ENCODE results near the gene SMIM20. TPM values are rescaled to one million over a fixed set of nuclear protein-coding genes. Genes with fewer than 3 reads are reported as not detected.

The SMIM20 gene
- total RNA-seq, 2 experiments from 2014 or later: 22.9 to 23.5 TPM

DNA sequence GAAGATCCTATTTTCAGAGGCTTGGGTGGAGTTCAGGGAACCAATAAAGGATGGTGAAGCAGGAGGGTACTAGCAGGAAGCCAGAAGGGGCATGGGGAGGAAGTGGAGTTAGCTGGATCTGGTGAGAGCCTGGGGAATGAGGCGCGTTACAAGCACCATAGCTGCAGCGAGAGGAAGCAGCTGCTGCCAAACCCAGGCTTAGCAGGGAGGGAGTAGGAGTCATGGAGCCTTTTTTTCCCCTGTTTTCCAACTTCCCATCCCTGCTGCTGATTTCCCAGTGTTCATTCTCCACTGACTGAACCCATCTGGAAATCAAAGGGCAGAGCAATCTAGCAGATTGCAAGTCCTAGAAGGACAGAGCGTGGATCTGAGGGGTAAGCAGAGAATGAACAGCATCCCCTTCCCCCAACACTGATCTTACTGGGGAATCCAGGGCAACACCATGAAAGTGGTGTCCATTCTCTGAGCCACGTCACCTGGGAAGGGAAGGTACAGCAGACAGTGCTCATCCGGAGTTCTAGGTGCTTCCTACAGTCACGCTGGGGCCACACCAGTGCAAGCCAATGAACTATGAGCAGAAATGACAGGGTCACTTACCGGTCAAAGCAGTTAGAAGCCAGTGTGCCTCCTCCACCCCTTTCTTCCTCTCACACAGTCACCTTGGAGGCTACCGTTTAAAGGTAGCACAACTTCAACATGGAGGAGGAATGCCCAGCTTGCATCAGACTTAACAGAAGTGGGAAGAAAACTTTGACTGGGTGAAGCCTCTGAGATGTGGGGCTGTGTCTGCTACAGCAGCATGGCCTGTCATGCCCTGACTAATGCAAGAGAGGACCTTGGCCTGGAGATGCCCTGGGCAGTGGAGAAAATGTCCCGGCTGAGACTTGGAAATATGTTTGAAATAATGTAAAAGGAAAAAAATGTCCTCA, 36.7 kb downstream of the SMIM20 start:
- Mint-ChIP-seq H3K27ac (no peak overlapping the region), H3K4me3 (no peak overlapping the region), H3K9me3 (no peaks in the 10 kb centered on the region), H3K27me3 (peaks cover 46% of the 10 kb centered on the region), H3K36me3 (no peaks in the 10 kb centered on the region), H3K4me1 (peaks cover 13% of the 10 kb centered on the region)
- no peak for DNase-seq

GRCh38 chr4:25951390-25951952, 37.5 kb downstream of the SMIM20 start:
- Mint-ChIP-seq H3K36me3 (no peaks in the 10 kb centered on the region), H3K27me3 (peaks cover 46% of the 10 kb centered on the region), H3K4me1 (peaks cover 13% of the 10 kb centered on the region), H3K27ac (no peak overlapping the region), H3K4me3 (no peak overlapping the region), H3K9me3 (no peaks in the 10 kb centered on the region)
- DNase-seq: no peak

DNA sequence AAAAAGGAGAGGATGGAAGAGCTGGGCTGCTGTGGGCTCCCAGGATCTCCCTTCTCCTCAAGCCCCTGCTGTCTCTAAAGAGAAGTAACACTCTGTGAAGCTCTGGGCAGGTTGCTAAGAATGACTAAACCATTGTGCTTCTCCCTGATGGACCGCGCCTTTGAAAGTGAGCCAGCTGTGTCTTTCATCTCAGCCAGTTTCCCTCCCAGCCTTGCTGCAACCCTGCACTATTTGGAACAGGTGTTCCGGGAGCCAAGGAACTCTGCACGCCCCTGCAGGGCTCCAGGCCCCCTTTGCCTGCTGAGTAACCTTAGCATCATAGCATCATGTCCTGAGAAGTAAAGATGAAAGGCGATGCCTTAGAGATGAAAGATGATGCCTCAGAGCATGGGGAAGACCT, 39.7 kb downstream of the SMIM20 start:
- H3K36me3 Mint-ChIP-seq: no peaks in the 10 kb centered on the region
- H3K4me1 Mint-ChIP-seq: peaks cover 13% of the 10 kb centered on the region
- H3K27me3 Mint-ChIP-seq: peaks cover 31% of the 10 kb centered on the region
- H3K27ac Mint-ChIP-seq: no peak overlapping the region
- no peaks in the 10 kb centered on the region for H3K9me3 Mint-ChIP-seq
- no peak overlapping the region for H3K4me3 Mint-ChIP-seq
- no peak for DNase-seq

DNA sequence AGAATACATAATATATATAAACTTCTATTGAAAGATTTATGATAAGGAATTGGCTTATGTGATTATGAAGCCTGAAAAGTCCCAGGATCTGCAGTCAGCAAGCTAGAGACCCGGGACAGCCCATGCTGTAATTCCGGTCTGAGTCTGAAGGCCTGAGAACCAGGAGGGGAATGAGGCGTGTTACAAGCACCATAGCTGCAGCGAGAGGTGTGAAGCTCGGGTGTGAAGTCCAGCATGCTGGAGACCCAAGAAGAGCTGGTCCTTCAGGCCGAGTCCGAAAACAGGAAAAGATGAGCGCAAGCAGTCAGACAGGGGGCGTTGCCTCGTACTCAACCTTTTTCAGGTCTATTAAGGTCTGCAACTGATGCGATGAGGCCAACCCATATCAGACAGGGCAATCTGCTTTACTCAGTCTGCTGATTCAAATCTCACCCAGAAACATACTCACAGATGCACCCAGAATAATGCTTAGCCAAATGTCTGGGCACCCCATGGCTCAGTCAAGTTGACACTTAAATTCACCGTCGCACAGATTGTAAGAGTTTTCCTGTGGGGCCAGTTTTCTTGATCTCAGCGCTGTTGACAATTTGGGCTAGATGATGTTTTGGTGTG, 40.4 kb downstream of the SMIM20 start:
- no peak for DNase-seq
- no peak overlapping the region for H3K27ac Mint-ChIP-seq
- no peak overlapping the region for H3K4me3 Mint-ChIP-seq

DNA sequence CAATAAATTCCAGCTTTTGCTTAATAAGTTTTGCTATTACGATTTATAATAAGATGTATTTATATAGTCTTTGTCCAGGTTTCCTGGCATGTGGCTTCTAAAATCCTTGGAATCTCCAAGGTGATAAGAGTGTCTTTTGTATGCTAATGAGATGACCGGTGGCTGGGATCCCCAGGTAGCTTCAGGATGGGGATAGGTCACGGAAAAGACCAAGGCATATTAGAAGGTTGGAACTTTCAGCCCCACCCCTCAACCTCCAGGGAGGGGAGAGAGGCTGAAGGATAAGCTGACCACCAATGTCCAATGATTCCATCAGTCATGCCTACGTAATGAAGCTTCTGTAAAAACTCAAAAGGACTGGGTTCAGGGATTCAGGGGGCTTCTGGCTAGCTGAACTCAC, 41.7 kb downstream of the SMIM20 start:
- H3K4me3 Mint-ChIP-seq: no peak overlapping the region
- no peaks in the 10 kb centered on the region for H3K9me3 Mint-ChIP-seq
- no peaks in the 10 kb centered on the region for H3K36me3 Mint-ChIP-seq
- H3K27me3 Mint-ChIP-seq: peaks cover 20% of the 10 kb centered on the region
- H3K27ac Mint-ChIP-seq: no peak overlapping the region
- no peak for DNase-seq
- peaks cover 13% of the 10 kb centered on the region for H3K4me1 Mint-ChIP-seq

More for the DNA sequence above, 40.4 kb downstream of the SMIM20 start:
- Mint-ChIP-seq H3K9me3 (no peaks in the 10 kb centered on the region), H3K4me1 (peaks cover 13% of the 10 kb centered on the region), H3K27me3 (peaks cover 26% of the 10 kb centered on the region), H3K36me3 (no peaks in the 10 kb centered on the region)

GRCh38 chr4:25956260-25956659, 42.2 kb downstream of the SMIM20 start:
- Mint-ChIP-seq H3K36me3 (no peaks in the 10 kb centered on the region), H3K4me1 (peaks cover 9% of the 10 kb centered on the region), H3K4me3 (no peak overlapping the region), H3K27me3 (peaks cover 14% of the 10 kb centered on the region), H3K9me3 (no peaks in the 10 kb centered on the region), H3K27ac (no peak overlapping the region)
- no peak for DNase-seq

DNA sequence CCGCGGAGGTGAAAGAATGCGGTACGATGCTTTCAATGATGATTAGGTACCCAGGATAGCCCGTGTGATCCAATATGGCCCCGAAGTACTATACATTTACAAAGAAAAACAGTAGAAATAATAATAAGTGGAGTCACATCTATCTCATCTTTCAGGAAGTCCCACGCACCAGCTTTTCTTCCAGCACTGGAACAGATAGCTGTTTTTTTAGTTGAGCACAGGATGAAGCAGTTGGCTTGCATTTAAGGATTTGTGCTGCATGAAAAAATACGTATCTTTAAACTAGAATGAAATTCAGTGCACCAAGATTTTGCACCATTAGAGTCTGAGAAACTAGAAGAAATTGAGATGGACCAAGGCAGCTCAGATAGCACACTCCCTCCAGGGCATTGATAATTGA, 44.1 kb downstream of the SMIM20 start:
- no peak overlapping the region for H3K27ac Mint-ChIP-seq
- H3K36me3 Mint-ChIP-seq: no peaks in the 10 kb centered on the region
- H3K4me3 Mint-ChIP-seq: no peak overlapping the region
- DNase-seq: no peak
- no peaks in the 10 kb centered on the region for H3K4me1 Mint-ChIP-seq
- H3K9me3 Mint-ChIP-seq: no peaks in the 10 kb centered on the region
- peaks cover 7% of the 10 kb centered on the region for H3K27me3 Mint-ChIP-seq

DNA sequence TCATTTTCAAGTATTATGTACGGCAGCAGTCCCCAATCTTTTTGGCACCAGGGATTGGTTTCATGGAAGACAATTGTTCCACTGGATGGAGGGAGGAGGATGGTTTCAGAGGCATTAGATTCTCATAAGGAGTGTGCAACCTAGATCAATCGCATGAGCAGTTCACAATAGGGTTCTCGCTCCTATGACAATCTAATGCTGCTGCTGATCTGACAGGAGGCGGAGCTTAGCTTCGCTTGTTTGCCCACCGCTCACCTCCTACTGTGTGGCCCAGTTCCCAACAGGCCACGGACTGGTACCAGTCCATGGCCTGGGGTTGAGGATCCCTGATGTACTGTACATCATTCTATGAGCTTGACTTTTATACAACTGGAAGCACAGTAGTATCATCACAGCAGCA, 48.4 kb downstream of the SMIM20 start:
- Mint-ChIP-seq H3K36me3 (no peaks in the 10 kb centered on the region), H3K27ac (no peak overlapping the region), H3K4me3 (no peak overlapping the region), H3K27me3 (no peaks in the 10 kb centered on the region), H3K9me3 (no peaks in the 10 kb centered on the region), H3K4me1 (no peaks in the 10 kb centered on the region)
- no peak for DNase-seq

- H3K9me3 Mint-ChIP-seq: no peaks in the 10 kb centered on the region
- no peak for DNase-seq
- no peak overlapping the region for H3K4me3 Mint-ChIP-seq
- H3K27ac Mint-ChIP-seq: no peak overlapping the region
- no peaks in the 10 kb centered on the region for H3K4me1 Mint-ChIP-seq
- no peaks in the 10 kb centered on the region for H3K36me3 Mint-ChIP-seq
- H3K27me3 Mint-ChIP-seq: peaks cover 12% of the 10 kb centered on the region
Measured at GRCh38 chr4:25965629-25966028, 51.6 kb downstream of the SMIM20 start.

GRCh38 chr4:25966171-25966570, 52.2 kb downstream of the SMIM20 start:
- no peak overlapping the region for H3K4me3 Mint-ChIP-seq
- H3K27me3 Mint-ChIP-seq: peaks cover 12% of the 10 kb centered on the region
- H3K4me1 Mint-ChIP-seq: no peaks in the 10 kb centered on the region
- H3K27ac Mint-ChIP-seq: no peak overlapping the region
- no peaks in the 10 kb centered on the region for H3K36me3 Mint-ChIP-seq
- no peak for DNase-seq
- no peaks in the 10 kb centered on the region for H3K9me3 Mint-ChIP-seq

DNA sequence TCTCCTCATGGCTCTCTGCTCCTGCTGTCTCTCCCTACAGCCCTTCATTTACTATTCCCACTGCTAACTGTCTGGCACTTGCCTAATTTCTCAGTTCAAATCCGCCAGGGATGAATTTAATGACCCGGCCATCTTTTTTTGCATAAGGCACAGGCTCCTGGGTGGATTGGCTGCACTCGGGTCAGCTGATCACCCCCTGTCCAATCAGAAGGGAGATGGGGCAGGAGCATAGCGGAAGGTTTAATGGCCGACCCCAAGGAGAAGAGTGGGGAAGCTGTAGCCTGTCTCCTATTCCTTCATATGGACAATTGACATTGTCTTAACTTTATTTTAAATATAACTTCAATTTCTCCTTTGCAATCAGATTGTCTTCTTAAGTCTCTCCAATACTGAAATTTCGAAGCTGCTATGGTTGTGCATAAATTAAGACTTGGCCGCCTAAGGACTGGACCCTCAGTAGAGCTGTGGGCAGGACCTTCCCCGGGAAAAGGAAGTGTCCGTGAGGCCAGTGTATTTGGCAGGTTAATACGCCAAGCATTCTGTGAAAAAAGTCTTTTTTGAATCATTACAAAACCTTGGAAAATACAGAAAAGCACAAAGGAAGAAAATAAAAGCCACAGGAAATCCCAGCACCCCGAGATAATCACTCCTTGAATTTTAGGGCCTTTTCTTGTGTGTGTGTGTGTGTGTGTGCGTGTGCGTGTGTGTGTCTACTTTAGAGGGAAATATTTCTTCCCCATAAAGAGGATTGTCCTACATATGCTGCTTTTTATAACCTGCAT, 55.5 kb downstream of the SMIM20 start:
- Mint-ChIP-seq H3K9me3 (no peaks in the 10 kb centered on the region), H3K27ac (no peak overlapping the region), H3K4me3 (no peak overlapping the region), H3K36me3 (no peaks in the 10 kb centered on the region), H3K4me1 (no peaks in the 10 kb centered on the region), H3K27me3 (peaks cover 12% of the 10 kb centered on the region)
- DNase-seq: no peak

- H3K4me1 Mint-ChIP-seq: no peaks in the 10 kb centered on the region
- no peak for DNase-seq
- H3K27me3 Mint-ChIP-seq: peaks cover 12% of the 10 kb centered on the region
- H3K9me3 Mint-ChIP-seq: no peaks in the 10 kb centered on the region
- H3K36me3 Mint-ChIP-seq: no peaks in the 10 kb centered on the region
- H3K4me3 Mint-ChIP-seq: no peak overlapping the region
- no peak overlapping the region for H3K27ac Mint-ChIP-seq
Measured at GRCh38 chr4:25970226-25970675, 56.2 kb downstream of the SMIM20 start.

GRCh38 chr4:25970691-25971432, 56.8 kb downstream of the SMIM20 start:
- DNase-seq: no peak
- no peaks in the 10 kb centered on the region for H3K4me1 Mint-ChIP-seq
- peaks cover 12% of the 10 kb centered on the region for H3K27me3 Mint-ChIP-seq
- no peak overlapping the region for H3K4me3 Mint-ChIP-seq
- no peaks in the 10 kb centered on the region for H3K36me3 Mint-ChIP-seq
- H3K9me3 Mint-ChIP-seq: no peaks in the 10 kb centered on the region
- no peak overlapping the region for H3K27ac Mint-ChIP-seq

- Mint-ChIP-seq H3K4me3 (no peak overlapping the region), H3K27ac (no peak overlapping the region), H3K4me1 (no peaks in the 10 kb centered on the region), H3K36me3 (no peaks in the 10 kb centered on the region), H3K9me3 (no peaks in the 10 kb centered on the region), H3K27me3 (peaks cover 12% of the 10 kb centered on the region)
- DNase-seq: no peak
Measured at GRCh38 chr4:25972366-25972765, 58.3 kb downstream of the SMIM20 start.

Data from activated naive CD8-positive, alpha-beta T cell treated with anti-CD3 and anti-CD28 coated beads for 36 hours (primary cell).